ENCODE data around the gene STAG2.
"Not testable (repeated sequence)": the region's sequence is repeated elsewhere in the genome, so short reads cannot be mapped to it uniquely, and the experiment has no call there.

The STAG2 gene

GRCh38 chrX:123961268-123962005, at the start of gene STAG2:
STAG2 (plus strand) TSS chrX:123961706; CDS start chrX:124022628, 60,922 bp downstream.
- DNase-seq: peak; percentile 81

DNA sequence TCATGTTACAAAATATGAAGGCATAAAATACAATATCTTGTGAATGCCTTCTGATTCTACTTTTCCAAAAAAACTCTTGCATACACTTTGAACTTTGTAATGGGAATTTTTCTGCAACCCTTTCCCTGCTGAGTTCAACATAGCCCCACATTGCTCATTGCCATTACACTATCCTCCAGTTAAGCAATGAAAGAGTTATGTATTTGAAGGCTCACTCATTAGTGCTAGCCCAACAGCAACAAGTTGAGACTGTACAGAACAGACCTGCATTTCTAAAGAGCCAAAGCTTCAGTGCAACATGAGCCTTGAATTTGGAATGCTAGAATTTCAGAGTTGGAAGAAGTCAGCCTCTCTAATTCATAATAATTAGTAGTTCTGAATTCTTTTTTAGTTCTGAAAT, 44.4 kb upstream of the STAG2 start:
- no peak for DNase-seq

- DNase-seq: no peak
Measured at GRCh38 chrX:123918106-123918721, 43.3 kb upstream of the STAG2 start.

GRCh38 chrX:123920105-123920785, 41.3 kb upstream of the STAG2 start:
- DNase-seq: no peak

- no peak for DNase-seq
Measured at GRCh38 chrX:123923211-123923610, 38.3 kb upstream of the STAG2 start.

GRCh38 chrX:123924186-123924585, 37.3 kb upstream of the STAG2 start:
- DNase-seq: no peak

- DNase-seq: no peak
Measured at GRCh38 chrX:123927845-123928244, 33.7 kb upstream of the STAG2 start.

DNA sequence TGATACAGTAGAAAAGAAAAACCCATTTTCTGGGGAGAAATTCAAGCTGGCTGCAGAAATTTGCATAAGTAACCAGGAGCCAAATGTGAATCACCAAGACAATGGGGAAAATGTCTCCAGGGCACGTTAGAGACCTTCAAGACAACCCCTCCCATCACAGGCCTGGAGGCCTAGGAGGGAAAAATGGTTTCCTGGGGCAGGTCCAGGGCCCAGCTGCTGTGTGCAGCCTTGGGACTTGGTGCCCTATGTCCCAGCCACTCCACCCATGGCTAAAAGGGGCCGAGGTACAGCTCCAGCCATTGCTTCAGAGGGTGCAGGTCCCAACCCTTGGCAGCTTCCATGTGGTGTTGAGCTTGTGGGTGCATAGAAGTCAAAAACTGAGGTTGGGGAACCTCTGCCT, 29.5 kb upstream of the STAG2 start:
- DNase-seq: not testable (repeated sequence)

- no peak for DNase-seq
Measured at GRCh38 chrX:123943074-123943473, 18.4 kb upstream of the STAG2 start.

- DNase-seq: no peak
Measured at GRCh38 chrX:123943488-123943887, 18.0 kb upstream of the STAG2 start.

- DNase-seq: no peak
Measured at GRCh38 chrX:123949846-123950245, 11.7 kb upstream of the STAG2 start.

- peak; percentile 46 for DNase-seq
Measured at GRCh38 chrX:123959281-123960063, 2.0 kb upstream of the STAG2 start.

GRCh38 chrX:123960956-123961267, 594 bp upstream of the STAG2 start:
- peak; percentile 59 for DNase-seq

- peak; percentile 49 for DNase-seq
Measured at GRCh38 chrX:123962006-123962467, 531 bp downstream of the STAG2 start.

DNA sequence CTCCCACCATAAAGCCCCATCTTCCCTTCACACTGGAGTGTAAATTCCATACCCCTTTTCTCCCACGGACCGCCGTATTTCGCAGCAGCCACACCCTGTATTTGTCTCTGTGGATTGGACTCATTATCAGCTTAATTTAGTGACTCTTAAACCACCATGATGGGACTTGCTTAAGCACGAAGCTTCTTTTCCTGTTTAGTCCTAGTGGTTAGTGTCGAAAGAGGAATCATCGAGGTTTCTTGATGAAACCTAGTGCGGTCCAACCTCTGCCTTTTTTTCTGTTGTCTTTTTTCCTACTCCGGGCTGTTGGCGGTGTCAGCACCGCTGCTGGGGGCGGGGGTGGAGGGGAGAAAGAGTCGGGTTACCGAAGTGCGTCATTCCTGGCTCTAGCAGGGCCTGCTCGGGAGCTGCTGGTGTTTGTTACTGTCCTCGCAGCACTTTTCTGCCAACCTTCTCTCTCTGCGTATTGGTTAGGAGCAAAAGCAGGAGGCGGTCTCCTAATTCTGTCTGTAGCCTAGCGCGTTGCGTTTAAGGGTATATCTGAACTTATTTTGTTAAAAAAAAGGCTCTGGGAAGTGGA, 1.4 kb downstream of the STAG2 start:
- peak; percentile 93 for DNase-seq

- DNase-seq: no peak
Measured at GRCh38 chrX:123964156-123964834, 2.8 kb downstream of the STAG2 start.

- no peak for DNase-seq
Measured at GRCh38 chrX:123965712-123966111, 4.2 kb downstream of the STAG2 start.

GRCh38 chrX:123967497-123967896, 6.0 kb downstream of the STAG2 start:
- DNase-seq: no peak

DNA sequence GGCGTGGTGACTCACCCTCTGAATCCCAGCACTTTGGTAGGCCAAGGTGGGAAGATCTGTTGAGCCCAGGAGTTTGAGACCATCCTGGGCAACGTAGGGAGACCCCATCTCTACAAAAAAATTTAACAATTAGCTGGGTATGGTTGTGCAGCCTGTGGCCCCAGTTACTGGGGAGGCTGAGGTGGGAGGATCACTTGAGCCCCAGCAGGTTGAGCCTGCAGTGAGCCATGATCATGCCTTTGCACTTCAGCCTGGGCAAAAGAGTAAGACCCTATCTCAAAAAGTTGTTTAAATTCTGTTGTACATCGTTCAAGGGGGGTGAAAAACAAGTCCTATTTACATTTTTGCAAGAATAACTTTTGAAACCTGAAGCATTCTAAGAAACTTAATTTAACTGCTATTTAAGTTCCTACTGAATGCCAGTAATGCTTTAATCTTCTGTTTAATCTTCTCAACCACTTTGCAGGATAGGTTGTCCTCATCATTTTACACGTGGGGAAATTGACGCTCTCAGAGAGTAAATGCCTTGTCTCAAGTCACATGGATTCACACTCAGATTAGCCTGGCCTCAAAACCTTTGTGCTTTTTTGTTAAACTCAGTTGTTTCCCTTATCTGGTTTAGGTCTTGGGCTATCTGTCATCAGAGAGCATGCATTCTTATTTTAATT, 7.0 kb downstream of the STAG2 start:
- no peak for DNase-seq

- DNase-seq: no peak
Measured at GRCh38 chrX:123971982-123972381, 10.5 kb downstream of the STAG2 start.

GRCh38 chrX:123973921-123974320, 12.4 kb downstream of the STAG2 start:
- DNase-seq: no peak

DNA sequence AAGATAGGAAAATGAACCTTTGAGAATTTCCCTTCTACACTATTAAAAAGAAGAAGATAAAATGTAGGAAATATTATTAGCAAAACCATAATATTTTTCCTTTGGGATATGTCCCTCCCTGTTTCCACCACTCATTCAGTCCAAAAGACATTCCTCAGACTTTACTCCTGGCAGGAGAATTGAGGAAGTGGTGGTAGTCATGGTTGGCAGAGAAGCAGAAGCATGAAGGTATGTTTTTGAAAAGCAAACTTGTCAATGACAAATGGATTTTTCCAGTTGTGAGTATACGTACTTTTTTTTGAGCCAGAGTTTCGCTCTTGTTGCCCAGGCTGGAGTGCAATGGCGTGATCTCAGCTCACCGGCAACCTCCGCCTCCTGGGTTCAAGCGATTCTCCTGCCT, 13.7 kb downstream of the STAG2 start:
- DNase-seq: no peak

Measured in NCI-H510A treated with DMSO at 0.1 percent for 48 hours (cell line).